H9 (cell line): ENCODE data around the gene ASGR2. TPM values are rescaled to one million over a fixed set of nuclear protein-coding genes. Genes with fewer than 3 reads are reported as not detected.

Experiments
- DNase-seq: peaks from one replicate; pipeline ENCODE4 v3.0.0-alpha.2; 2017
- H2AFZ ChIP-seq: one replicate; pipeline ENCODE4 v1.6.1; 2013; ENCODE audit warnings: mild to moderate bottlenecking, low read length, control low read depth, moderate library complexity
- H2AK5ac ChIP-seq: 2 replicates; pipeline ENCODE4 v1.6.1; 2013; ENCODE audit warnings: low read length, control low read depth, mixed read lengths; ENCODE audit not compliant: insufficient read length
- H2BK120ac ChIP-seq: one replicate; pipeline ENCODE4 v1.6.1; 2013; ENCODE audit warnings: low read depth, mild to moderate bottlenecking, low read length, control low read depth, inconsistent platforms; ENCODE audit not compliant: poor library complexity, severe bottlenecking
- H2BK12ac ChIP-seq: 2 replicates; pipeline ENCODE4 v1.6.1; 2013; ENCODE audit warnings: low read length, control low read depth, mixed read lengths, low read depth; ENCODE audit not compliant: insufficient read length
- H2BK15ac ChIP-seq: 2 replicates; pipeline ENCODE4 v1.6.1; 2013; ENCODE audit warnings: low read depth, low read length, control low read depth
- H2BK20ac ChIP-seq: one replicate; pipeline ENCODE4 v1.6.1; 2013; ENCODE audit warnings: low read depth, mild to moderate bottlenecking, low read length, control low read depth, inconsistent platforms; ENCODE audit not compliant: poor library complexity, severe bottlenecking
- H2BK5ac ChIP-seq: 2 replicates; pipeline ENCODE4 v1.6.1; 2013; ENCODE audit warnings: low read length, control low read depth, mixed read lengths; ENCODE audit not compliant: insufficient read length
- H3K14ac ChIP-seq: 2 replicates; pipeline ENCODE4 v1.6.1; 2013; ENCODE audit warnings: low read length, control low read depth; ENCODE audit not compliant: insufficient read depth
- H3K18ac ChIP-seq: 2 replicates; pipeline ENCODE4 v1.6.1; 2013; ENCODE audit warnings: low read depth, mild to moderate bottlenecking, mixed read lengths, low read length, control low read depth; ENCODE audit not compliant: insufficient read length
- H3K23ac ChIP-seq: 2 replicates; pipeline ENCODE4 v1.6.1; 2013; ENCODE audit warnings: low read length, control low read depth, mixed read lengths, low read depth; ENCODE audit not compliant: insufficient read length
- H3K23me2 ChIP-seq: 2 replicates; pipeline ENCODE4 v1.6.1; 2013; ENCODE audit warnings: low read depth, mild to moderate bottlenecking, mixed read lengths, low read length, control low read depth; ENCODE audit not compliant: insufficient read length, poor library complexity, severe bottlenecking
- H3K27ac ChIP-seq: 2 replicates; pipeline ENCODE4 v1.5.1; 2013; ENCODE audit warnings: low read length, control low read depth, mixed read lengths, low read depth; ENCODE audit not compliant: insufficient read length
- H3K27me3 ChIP-seq: 2 replicates; pipeline ENCODE4 v1.6.1; 2013; ENCODE audit warnings: low read length, control low read depth, inconsistent platforms; ENCODE audit not compliant: insufficient read depth
- H3K4ac ChIP-seq: 2 replicates; pipeline ENCODE4 v1.6.1; 2013; ENCODE audit warnings: low read depth, mild to moderate bottlenecking, control low read depth, inconsistent platforms, low read length, moderate library complexity
- H3K4me1 ChIP-seq: 2 replicates; pipeline ENCODE4 v1.6.1; 2013; ENCODE audit warnings: low read length, control low read depth, inconsistent platforms; ENCODE audit not compliant: insufficient read depth
- H3K4me2 ChIP-seq: 2 replicates; pipeline ENCODE4 v1.6.1; 2013; ENCODE audit warnings: low read length, control low read depth, mixed read lengths; ENCODE audit not compliant: insufficient read length, insufficient read depth
- H3K56ac ChIP-seq: 2 replicates; pipeline ENCODE4 v1.6.1; 2013; ENCODE audit warnings: low read depth, mild to moderate bottlenecking, mixed read lengths, low read length, control low read depth; ENCODE audit not compliant: insufficient read length
- H3K79me1 ChIP-seq: 2 replicates; pipeline ENCODE4 v1.6.1; 2013; ENCODE audit warnings: low read depth, mild to moderate bottlenecking, moderate library complexity, low read length, control low read depth, inconsistent platforms; ENCODE audit not compliant: insufficient read depth, poor library complexity, severe bottlenecking
- H3K79me2 ChIP-seq: 2 replicates; pipeline ENCODE4 v1.6.1; 2013; ENCODE audit warnings: low read length, control low read depth, inconsistent platforms; ENCODE audit not compliant: insufficient read depth
- H3K9ac ChIP-seq: 2 replicates; pipeline ENCODE4 v1.6.1; 2013; ENCODE audit warnings: low read length, control low read depth, mixed read lengths; ENCODE audit not compliant: insufficient read length; ENCODE audit errors: extremely low read depth
- H3K9me3 ChIP-seq: one replicate; pipeline ENCODE4 v1.6.1; 2013; ENCODE audit warnings: low read depth, low read length, inconsistent platforms; ENCODE audit not compliant: control insufficient read depth
- H3T11ph ChIP-seq: one replicate; pipeline ENCODE4 v1.6.1; 2013; ENCODE audit warnings: mild to moderate bottlenecking, low read length, control low read depth, inconsistent platforms
- H4K20me1 ChIP-seq: one replicate; pipeline ENCODE4 v1.6.1; 2013; ENCODE audit not compliant: control insufficient read depth, insufficient read length, insufficient read depth
- H4K5ac ChIP-seq: 2 replicates; pipeline ENCODE4 v1.6.1; 2013; ENCODE audit warnings: low read depth, mild to moderate bottlenecking, mixed read lengths, low read length, control low read depth; ENCODE audit not compliant: insufficient read length
- H4K8ac ChIP-seq: replicated peaks from 2 replicates; pipeline ENCODE4 v1.6.1; 2013; ENCODE audit warnings: low read length, control low read depth, mixed read lengths, low read depth; ENCODE audit not compliant: insufficient read length
- H4K91ac ChIP-seq: 2 replicates; pipeline ENCODE4 v1.6.1; 2013; ENCODE audit warnings: low read depth, mild to moderate bottlenecking, moderate library complexity, mixed read lengths, low read length, control low read depth; ENCODE audit not compliant: insufficient read length
- H3K27ac Mint-ChIP-seq, 3 experiments: 2 replicates in 2 of 3; 3 replicates in 1 of 3; pipeline ENCODE4 v1.8.0; 2020 to 2021; ENCODE audit warnings: mixed read lengths in 3 of 3, mild to moderate bottlenecking in 1 of 3, moderate library complexity in 1 of 3
- H3K27me3 Mint-ChIP-seq: 2 replicates; pipeline ENCODE4 v1.8.0; 2021; ENCODE audit warnings: low read depth, mild to moderate bottlenecking, moderate library complexity, mixed read lengths
- H3K36me3 Mint-ChIP-seq, 3 experiments: 2 replicates in 2 of 3; 3 replicates in 1 of 3; pipeline ENCODE4 v1.8.0; 2020 to 2021; ENCODE audit warnings: low read depth in 3 of 3, mixed read lengths in 3 of 3; ENCODE audit not compliant: insufficient read depth in 1 of 3
- H3K4me1 Mint-ChIP-seq, 2 experiments: 2 replicates each; pipeline ENCODE4 v1.8.0; 2020; ENCODE audit warnings: mixed read lengths in 2 of 2
- H3K4me3 Mint-ChIP-seq, 2 experiments: 2 replicates in 1 of 2; 3 replicates in 1 of 2; pipeline ENCODE4 v1.8.0; 2020 to 2021; ENCODE audit warnings: mild to moderate bottlenecking in 2 of 2, mixed read lengths in 2 of 2, moderate library complexity in 1 of 2
- H3K9me3 Mint-ChIP-seq, 2 experiments: 2 replicates in 1 of 2; 3 replicates in 1 of 2; pipeline ENCODE4 v1.8.0; 2020; ENCODE audit warnings: mild to moderate bottlenecking in 2 of 2, mixed read lengths in 2 of 2, moderate library complexity in 1 of 2
- CTCF ChIP-seq: fragments of 200-600 bp; sonication (generic); conservative IDR thresholded peaks from 3 replicates; pipeline ENCODE4 v1.8.0; 2021; ENCODE audit warnings: antibody characterized with exemption, mild to moderate bottlenecking
- WGBS: extraction: QIAGEN DNeasy Blood & Tissue Kit; methylation state at CpG from one replicate; pipeline ENCODE4 v1.1.7; 2013; ENCODE audit warnings: missing lambda C conversion rate, low lambda C conversion rate, mixed read lengths; ENCODE audit not compliant: insufficient read length; ENCODE audit errors: extremely low coverage; 5-methylcytosine and 5-hydroxymethylcytosine counted together
- total RNA-seq: library from RNA; stranded (reverse); gene quantifications from 2 replicates; pipeline ENCODE4 v1.2.1, GENCODE V29; 2021

Gene ASGR2
- total RNA-seq, 1 experiment from 2014 or later = not detected

GRCh38 chr17:7110617-7111306 lies 3.9 kb downstream of the ASGR2 start:
- Histone ChIP-seq H2BK15ac (no peak overlapping the region), H2AK5ac (no peak overlapping the region), H4K91ac (no peak overlapping the region), H3K23me2 (no peaks in the 10 kb centered on the region), H3K4ac (no peak overlapping the region), H3K9ac (no peak overlapping the region), H4K8ac (no peak overlapping the region), H3K27me3 (no peaks in the 10 kb centered on the region; the same call in 1 of the 2 replicates), H3K14ac (no peak overlapping the region), H4K20me1 (no peaks in the 10 kb centered on the region), H2BK12ac (no peak overlapping the region), H3K9me3 (no peaks in the 10 kb centered on the region), H3K4me2 (no peak overlapping the region), H3K18ac (no peak overlapping the region), H2AFZ (no peak overlapping the region), H3K56ac (no peak overlapping the region), H2BK5ac (no peak overlapping the region), H4K5ac (no peak overlapping the region), H2BK120ac (no peak overlapping the region), H3T11ph (no peak overlapping the region), H2BK20ac (no peak overlapping the region), H3K4me1 (no peaks in the 10 kb centered on the region; the same call in 1 of the 2 replicates), H3K79me2 (no peaks in the 10 kb centered on the region), H3K79me1 (no peaks in the 10 kb centered on the region), H3K23ac (no peak overlapping the region), H3K27ac (no peak overlapping the region)
- Mint-ChIP-seq H3K36me3 (peaks cover 0 to 2% (median 0%) of the 10 kb centered on the region in 3 experiments; a peak in 1 of 7 replicates), H3K27me3 (no peaks in the 10 kb centered on the region; the same call in 1 of the 2 replicates), H3K4me3 (no peak overlapping the region), H3K27ac (no peak overlapping the region), H3K9me3 (no peaks in the 10 kb centered on the region; a peak in 1 of 5 replicates), H3K4me1 (peaks cover 17 to 18% of the 10 kb centered on the region in 2 experiments)
- TF ChIP-seq CTCF = no peak
- no CpG with 5 or more reads among the region's 11 CpGs for WGBS
- DNase-seq = no peak
